GM12878 (cell line): ENCODE results near the gene RECQL. TPM values are rescaled to one million over a fixed set of nuclear protein-coding genes. Genes with fewer than 3 reads are reported as not detected.

ENCODE experiments used
- ATAC-seq: fragments of 200-7000 bp; cut with Tn5 transposase; 3 replicates; pipeline ENCODE4 v1.9.1; 2020; ENCODE audit warnings: mild to moderate bottlenecking, moderate library complexity
- BruUV-seq: library from RNA; stranded (reverse); fragments of 400-500 nt; replicated peaks from 2 replicates; lab custom pipeline; 2021; lab: Mats Ljungman, UMichigan
- CTCF ChIA-PET: fragments of 300-600 bp; sonication (Branson Sonifier 250); formaldehyde crosslinking; extraction: SDS; loops from one replicate; lab custom pipeline; 2021; ENCODE audit warnings: inconsistent platforms; lab: Yijun Ruan, JAX
- POLR2A ChIA-PET: fragments of 350-600 bp; formaldehyde crosslinking; extraction: SDS; loops from one replicate; lab custom pipeline; 2021; ENCODE audit warnings: inconsistent platforms; lab: Charles Lee
- RAD21 ChIA-PET: fragments of 300-600 bp; sonication (Branson Sonifier 250); formaldehyde crosslinking; loops from one replicate; lab custom pipeline; 2023; ENCODE audit warnings: antibody characterized with exemption; ENCODE audit not compliant: unreplicated experiment; lab: Charles Lee
- SMC1A ChIA-PET: fragments of 300-600 bp; sonication (Branson Sonifier 250); formaldehyde crosslinking; loops from one replicate; lab custom pipeline; 2023; ENCODE audit not compliant: unreplicated experiment, uncharacterized antibody; lab: Charles Lee
- DNase-seq: peaks from one replicate; pipeline ENCODE4 v3.0.0-alpha.2; 2011; ENCODE audit warnings: low read depth, low spot score
- FAIRE-seq: peaks from 3 replicates; lab custom pipeline; 2011; peaks lifted over from hg19 to GRCh38; lab: Jason Lieb, UNC
- H2AFZ ChIP-seq: 2 replicates; pipeline ENCODE4 v1.6.0; 2011; ENCODE audit warnings: low read depth, low read length, control low read depth; ENCODE audit not compliant: control insufficient read depth
- H3K27ac ChIP-seq: 2 replicates; pipeline ENCODE4 v1.5.1; 2011; ENCODE audit warnings: control low read depth; ENCODE audit not compliant: control insufficient read depth, insufficient read depth
- H3K27me3 ChIP-seq, 2 experiments: replicated peaks in 1 of 2; 2 replicates each; pipeline versions ENCODE4 v1.6.0 to v1.6.1; 2011; ENCODE audit warnings: low read length in 1 of 2; ENCODE audit not compliant: control insufficient read depth in 2 of 2, insufficient read depth in 2 of 2
- H3K36me3 ChIP-seq, 2 experiments: 2 replicates each; pipeline ENCODE4 v1.5.1; 2011; ENCODE audit warnings: low read length in 1 of 2; ENCODE audit not compliant: control insufficient read depth in 2 of 2, insufficient read depth in 2 of 2
- H3K4me1 ChIP-seq: 2 replicates; pipeline ENCODE4 v1.6.1; 2011; ENCODE audit warnings: mild to moderate bottlenecking, low read length, moderate library complexity, mixed read lengths; ENCODE audit not compliant: control insufficient read depth, insufficient read depth
- H3K4me2 ChIP-seq: 2 replicates; pipeline ENCODE4 v1.6.0; 2011; ENCODE audit warnings: control low read depth; ENCODE audit not compliant: control insufficient read depth, insufficient read depth
- H3K4me3 ChIP-seq: fragments of 200-600 bp; sonication (generic); 2 replicates; pipeline ENCODE4 v1.5.1; 2016
- H3K79me2 ChIP-seq: 2 replicates; pipeline ENCODE4 v1.6.0; 2011; ENCODE audit warnings: low read length; ENCODE audit not compliant: control insufficient read depth, insufficient read depth
- H3K9ac ChIP-seq: 2 replicates; pipeline ENCODE4 v1.8.0; 2011; ENCODE audit warnings: low read length, control low read depth, mixed read lengths; ENCODE audit not compliant: control insufficient read depth, insufficient read depth
- H3K9me3 ChIP-seq: replicated peaks from 3 replicates; pipeline ENCODE4 v1.5.1; 2011; ENCODE audit warnings: mild to moderate bottlenecking, low read length; ENCODE audit not compliant: control insufficient read depth, insufficient read depth
- H4K20me1 ChIP-seq: 2 replicates; pipeline ENCODE4 v1.6.0; 2011; ENCODE audit not compliant: control insufficient read depth, insufficient read depth
- BMI1 ChIP-seq: fragments of 450-650 bp; IDR thresholded peaks from 2 replicates; pipeline ENCODE4 v1.6.1; 2016; ENCODE audit warnings: mild to moderate bottlenecking, moderate library complexity, borderline replicate concordance
- ELK1 ChIP-seq: IDR thresholded peaks from 2 replicates; pipeline ENCODE4 v1.6.1; 2012; ENCODE audit warnings: low read depth, low read length, improper control_type of control experiment
- MEF2B ChIP-seq: fragments of 450-650 bp; IDR thresholded peaks from 2 replicates; pipeline ENCODE4 v1.6.1; 2018; ENCODE audit warnings: mild to moderate bottlenecking, moderate library complexity; ENCODE audit not compliant: partially characterized antibody, poor library complexity, severe bottlenecking
- POU2F2 ChIP-seq: IDR thresholded peaks from 3 replicates; pipeline ENCODE4 v1.6.1; 2011; ENCODE audit warnings: low read depth, mild to moderate bottlenecking, low read length, borderline replicate concordance
- RELA ChIP-seq: fragments of 450-650 bp; IDR thresholded peaks from 2 replicates; pipeline ENCODE4 v1.8.0; 2014; ENCODE audit warnings: borderline replicate concordance; ENCODE audit not compliant: partially characterized antibody
- RFX5 ChIP-seq: IDR thresholded peaks from 2 replicates; pipeline ENCODE4 v1.6.1; 2011; ENCODE audit warnings: low read depth, low read length, improper control_type of control experiment
- TARDBP ChIP-seq: IDR thresholded peaks from 2 replicates; pipeline ENCODE4 v1.6.1; 2016; ENCODE audit warnings: borderline replicate concordance
- in situ Hi-C: fragments of 300-500 bp; cut with MboI; formaldehyde crosslinking; loops from 9 replicates; pipeline ENCODE4 v1.14.3; 2018; ENCODE audit warnings: mixed read lengths
- intact Hi-C: fragments of 100-400 bp; cut with micrococcal nuclease; formaldehyde crosslinking; loops from one replicate; pipeline ENCODE4 v1.14.2; 2022; ENCODE audit not compliant: unreplicated experiment
- polyA plus RNA-seq, 11 experiments: library from polyadenylated mRNA; depleted of rRNA in 4 of 11; unstranded in 6 of 11; stranded (reverse) in 5 of 11; fragments of >200 nt; fragmentation: Nextera tagmentation in 4 of 11; fragmentation: Illumina TruSeq in 1 of 11; extraction: Ambion mirVana in 4 of 11; extraction: Trizol in 1 of 11; gene quantifications; 1 replicate in 1 of 11; 2 replicates in 10 of 11; pipeline versions ENCODE4 v1.2.1 to v1.2.3, GENCODE V29; 2011 to 2016; ENCODE audit warnings: inconsistent platforms in 2 of 11, missing spikeins in 2 of 11, low read depth in 1 of 11
- total RNA-seq, 4 experiments: library from RNA; depleted of rRNA in 3 of 4; stranded (reverse); fragments of >200 nt in 3 of 4; fragmentation: Illumina TruSeq in 1 of 4; extraction: Trizol in 1 of 4; gene quantifications; 2 replicates each; pipeline versions ENCODE4 v1.2.1 to v1.2.3, GENCODE V29; 2013 to 2021

The RECQL gene
- total and polyA plus RNA-seq, 10 of the 15 experiments (the other 5 are each of a cell fraction or from before 2014, with no cell fraction given), result 47.4 to 130 (median 70.8) TPM

GRCh38 chr12:21539797-21540196 is 38.4 kb upstream of the RECQL start:
- no peaks in the 10 kb centered on the region for H3K36me3 ChIP-seq
- no peaks in the 10 kb centered on the region for H3K27me3 ChIP-seq
- H3K4me3 ChIP-seq, result no peak overlapping the region
- CTCF ChIA-PET, result no interaction called here
- no peaks in the 10 kb centered on the region for H3K9me3 ChIP-seq
- RAD21 ChIA-PET, result no interaction called here
- in situ Hi-C loops (no loop called here), intact Hi-C loops (no loop called here)
- DNase-seq (no peak), ATAC-seq (peak; percentile 67), FAIRE-seq (no peak)
- TF ChIP-seq MEF2B, result no peak
- TF ChIP-seq POU2F2, result no peak
- TF ChIP-seq TARDBP, result no peak
- no peak for TF ChIP-seq RFX5
- TF ChIP-seq BMI1, result no peak
- no peak for TF ChIP-seq ELK1
- no peak for TF ChIP-seq RELA
- H3K9ac ChIP-seq, result no peak overlapping the region
- no peak overlapping the region for H3K27ac ChIP-seq
- H3K79me2 ChIP-seq, result no peaks in the 10 kb centered on the region
- no peaks in the 10 kb centered on the region for H4K20me1 ChIP-seq
- SMC1A ChIA-PET, result interaction anchor here (1.6 kb wide), 1 partner anchor 58 kb away, joined by 3 read pairs; no protein-coding TSS in a partner anchor
- no peak overlapping the region for H2AFZ ChIP-seq
- POLR2A ChIA-PET, result no interaction called here
- no TSS peak for BruUV-seq
- no peaks in the 10 kb centered on the region for H3K4me1 ChIP-seq
- H3K4me2 ChIP-seq, result no peak overlapping the region
